ENCODE results near the gene SPRR2E. TPM values are rescaled to one million over a fixed set of nuclear protein-coding genes. Genes with fewer than 3 reads are reported as not detected.

SPRR2E gene
- total and polyA plus RNA-seq, 2 of the 8 experiments (the other 6 are each of a cell fraction or from before 2014, with no cell fraction given), result not detected

- no peak overlapping the region for H3K4me3 ChIP-seq (ENCODE audit: extremely low read depth in 1 of 4, insufficient read depth in 2 of 4, low read depth in 3 of 4, low read length in 4 of 4)
- H3K23ac ChIP-seq (ENCODE audit: insufficient read length), result no peak overlapping the region
- H2BK15ac ChIP-seq (ENCODE audit: low read length), result no peak overlapping the region
- no peak overlapping the region for H3K56ac ChIP-seq (replicated peaks; ENCODE audit: insufficient read length, low read depth, low read length)
- ChIA-PET POLR2A (ENCODE audit: partially characterized antibody) (no interaction called here), CTCF (ENCODE audit: partially characterized antibody) (interaction anchor here (0.6 to 1.1 kb wide), 2 partner anchors 44 to 975 kb away, joined by 3 read pairs; no protein-coding TSS in a partner anchor)
- no peaks in the 10 kb centered on the region for H4K20me1 ChIP-seq (replicated peaks in 1 of 2; ENCODE audit: control insufficient read depth in 1 of 2, insufficient read depth in 2 of 2, low read length in 2 of 2)
- H2BK20ac ChIP-seq (ENCODE audit: low read length), result no peak overlapping the region
- H4K91ac ChIP-seq (replicated peaks; ENCODE audit: insufficient read length, low read length), result no peak overlapping the region
- H4K8ac ChIP-seq (ENCODE audit: extremely low read depth, insufficient read depth, low read length), result no peak overlapping the region
- no peak overlapping the region for H3K27ac ChIP-seq (ENCODE audit: low read depth, low read length)
- no peak overlapping the region for H2BK12ac ChIP-seq (ENCODE audit: low read depth, low read length)
- DNase-seq (ENCODE audit: low read depth in 1 of 2, low spot score in 2 of 2) (no peak), FAIRE-seq (no peak)
- no peaks in the 10 kb centered on the region for H3K79me1 ChIP-seq (ENCODE audit: low read depth, low read length)
- H3K9ac ChIP-seq (replicated peaks in 1 of 4; ENCODE audit: extremely low read depth in 1 of 4, low read depth in 3 of 4, low read length in 3 of 4), result no peak overlapping the region
- TF ChIP-seq BCL11A (IDR thresholded peaks at IDR 0.05; ENCODE audit: low read depth in 2 of 2, low read length in 2 of 2) (no peak), POLR2A (IDR thresholded peaks at IDR 0.05; ENCODE audit: control extremely low read depth in 1 of 2, low read depth in 2 of 2, low read length in 2 of 2) (no peak), CHD1 (IDR thresholded peaks at IDR 0.05; ENCODE audit: low read depth, low read length) (no peak), POU5F1 (IDR thresholded peaks at IDR 0.05; ENCODE audit: low read depth, low read length) (no peak), CBX5 (IDR thresholded peaks at IDR 0.05; ENCODE audit: low read depth, low read length) (no peak), MAFK (IDR thresholded peaks at IDR 0.05; ENCODE audit: low read depth, low read length) (no peak), SIX5 (IDR thresholded peaks at IDR 0.05; ENCODE audit: low read depth, low read length) (no peak), RBBP5 (IDR thresholded peaks at IDR 0.05; ENCODE audit: borderline replicate concordance, low read depth, low read length) (no peak), TAF7 (optimal IDR thresholded peaks at IDR 0.05; ENCODE audit: borderline replicate concordance, low read depth, low read length) (no peak), CBX8 (IDR thresholded peaks at IDR 0.05; ENCODE audit: borderline replicate concordance, low read depth, low read length) (no peak)
- H3K79me2 ChIP-seq (ENCODE audit: control insufficient read depth in 1 of 2, insufficient read depth in 2 of 2, low read length in 2 of 2), result no peaks in the 10 kb centered on the region
- no peak overlapping the region for H2AK5ac ChIP-seq (ENCODE audit: low read depth, low read length)
- no peaks in the 10 kb centered on the region for H3K36me3 ChIP-seq (ENCODE audit: control insufficient read depth in 2 of 4, insufficient read depth in 4 of 4, low read length in 3 of 4)
- H3K4me1 ChIP-seq (replicated peaks in 1 of 4; ENCODE audit: control insufficient read depth in 3 of 4, insufficient read depth in 4 of 4, low read length in 3 of 4), result no peaks in the 10 kb centered on the region
- H3K23me2 ChIP-seq (ENCODE audit: low read depth, low read length), result no peaks in the 10 kb centered on the region
- H2BK120ac ChIP-seq (replicated peaks; ENCODE audit: low read depth, low read length), result no peak overlapping the region
- H2BK5ac ChIP-seq (ENCODE audit: low read depth, low read length), result no peak overlapping the region
- no peaks in the 10 kb centered on the region for H3K9me3 ChIP-seq (ENCODE audit: insufficient read depth in 2 of 2, low read depth in 1 of 2, low read length in 1 of 2)
- H3K14ac ChIP-seq (ENCODE audit: insufficient read length), result no peak overlapping the region
- H3K4me2 ChIP-seq (ENCODE audit: insufficient read depth in 1 of 2, low read depth in 2 of 2, low read length in 2 of 2), result no peak overlapping the region
- H4K5ac ChIP-seq (ENCODE audit: insufficient read length, low read depth, low read length), result no peak overlapping the region
- no peak overlapping the region for H3K18ac ChIP-seq (ENCODE audit: extremely low read depth, low read length)
- no peaks in the 10 kb centered on the region for H3K27me3 ChIP-seq (replicated peaks in 1 of 4; ENCODE audit: control insufficient read depth in 3 of 4, extremely low read depth in 1 of 4, insufficient read depth in 3 of 4, low read length in 3 of 4)
- H2AFZ ChIP-seq (ENCODE audit: low read length), result no peak overlapping the region
- H3K4ac ChIP-seq (replicated peaks; ENCODE audit: insufficient read length, low read depth, low read length), result no peak overlapping the region
Measured at GRCh38 chr1:153095764-153096163, 1.4 kb upstream of the SPRR2E start.

Measured in H1 (cell line).